Type B pancreatic cell (in vitro differentiated cells): ENCODE data around the gene GRAMD2A. TPM values are rescaled to one million over a fixed set of nuclear protein-coding genes. Genes with fewer than 3 reads are reported as not detected.
A peak's percentile ranks its signal among the peaks of the same experiment; 100 is the strongest.

ENCODE experiments used
- DNase-seq: peaks from one replicate; pipeline ENCODE4 v3.0.0; 2021; ENCODE audit warnings: mixed read lengths; ENCODE audit not compliant: unreplicated experiment; ENCODE audit errors: extremely low spot score
- H3K27ac Mint-ChIP-seq: 2 replicates; pipeline ENCODE4 v1.8.0; 2021; ENCODE audit warnings: mild to moderate bottlenecking, mixed read lengths
- H3K27me3 Mint-ChIP-seq: 2 replicates; pipeline ENCODE4 v1.8.0; 2021; ENCODE audit warnings: mixed read lengths
- H3K36me3 Mint-ChIP-seq: 2 replicates; pipeline ENCODE4 v1.8.0; 2021; ENCODE audit warnings: mixed read lengths
- H3K4me1 Mint-ChIP-seq: one replicate; pipeline ENCODE4 v1.8.0; 2021; ENCODE audit warnings: mixed read lengths; ENCODE audit not compliant: unreplicated experiment
- H3K4me3 Mint-ChIP-seq: 2 replicates; pipeline ENCODE4 v1.8.0; 2021; ENCODE audit warnings: mild to moderate bottlenecking, mixed read lengths
- H3K9me3 Mint-ChIP-seq: 2 replicates; pipeline ENCODE4 v1.8.0; 2021; ENCODE audit warnings: mixed read lengths
- CTCF ChIP-seq: fragments of 200-600 bp; sonication (generic); conservative IDR thresholded peaks from 2 replicates; pipeline ENCODE4 v1.5.0; 2021; ENCODE audit warnings: antibody characterized with exemption, mild to moderate bottlenecking
- long read RNA-seq: library from polyadenylated mRNA; unstranded; transcript quantifications from one replicate; pipeline ENCODE4 v2.0.0, GENCODE V29; 2020
- total RNA-seq: library from RNA; stranded (reverse); gene quantifications from 2 replicates; pipeline ENCODE4 v1.2.1, GENCODE V29; 2021; ENCODE audit warnings: low replicate concordance

GRAMD2A gene
- total RNA-seq = 6.0 and 15.5 TPM in 2 replicates
- long read RNA-seq, transcript GRAMD2A-201 (12 exons, 3,281 nt) = major isoform, 10 of 25 reads
- long read RNA-seq, partial matches to known transcripts = 2 of 25 reads
- long read RNA-seq, other reads (novel, unspliced or antisense) = 13 of 25 reads

- H3K27ac Mint-ChIP-seq = peak within 1 kb of the TSS; percentile 78
- H3K4me1 Mint-ChIP-seq = peaks cover 9% of the 10 kb centered on the region
- H3K9me3 Mint-ChIP-seq = no peaks in the 10 kb centered on the region
- H3K27me3 Mint-ChIP-seq = peaks cover 37% of the 10 kb centered on the region
- peak within 1 kb of the TSS; percentile 87 for H3K4me3 Mint-ChIP-seq
- H3K36me3 Mint-ChIP-seq = peaks cover 4% of the 10 kb centered on the region
- no peak for TF ChIP-seq CTCF
- DNase-seq = no peak
Measured at GRCh38 chr15:72197460-72198355, at the start of gene GRAMD2A. GRAMD2A (minus strand) TSS chr15:72197787.

GRCh38 chr15:72242775-72243370 is 45.3 kb upstream of the GRAMD2A start:
- no peak overlapping the region for H3K4me3 Mint-ChIP-seq
- H3K27ac Mint-ChIP-seq = no peak overlapping the region
- no peaks in the 10 kb centered on the region for H3K4me1 Mint-ChIP-seq
- H3K27me3 Mint-ChIP-seq = no peaks in the 10 kb centered on the region
- no peak for TF ChIP-seq CTCF
- H3K36me3 Mint-ChIP-seq = peaks cover 36% of the 10 kb centered on the region
- no peaks in the 10 kb centered on the region for H3K9me3 Mint-ChIP-seq
- DNase-seq = no peak

- H3K27ac Mint-ChIP-seq = no peak overlapping the region
- no peak for TF ChIP-seq CTCF
- H3K36me3 Mint-ChIP-seq = peaks cover 28% of the 10 kb centered on the region
- H3K4me3 Mint-ChIP-seq = no peak overlapping the region
- H3K4me1 Mint-ChIP-seq = no peaks in the 10 kb centered on the region
- no peaks in the 10 kb centered on the region for H3K9me3 Mint-ChIP-seq
- no peaks in the 10 kb centered on the region for H3K27me3 Mint-ChIP-seq
- no peak for DNase-seq
Measured at GRCh38 chr15:72239652-72240051, 42.1 kb upstream of the GRAMD2A start.

- Mint-ChIP-seq H3K27me3 (no peaks in the 10 kb centered on the region), H3K4me1 (no peaks in the 10 kb centered on the region), H3K36me3 (peaks cover 17% of the 10 kb centered on the region), H3K27ac (no peak overlapping the region), H3K9me3 (no peaks in the 10 kb centered on the region), H3K4me3 (no peak overlapping the region)
- DNase-seq = no peak
- no peak for TF ChIP-seq CTCF
Measured at GRCh38 chr15:72238586-72238985, 41.0 kb upstream of the GRAMD2A start.

GRCh38 chr15:72237853-72238224 is 40.3 kb upstream of the GRAMD2A start:
- Mint-ChIP-seq H3K4me1 (peaks cover 2% of the 10 kb centered on the region), H3K36me3 (peaks cover 14% of the 10 kb centered on the region), H3K27ac (peak overlapping the region; percentile 80), H3K9me3 (no peaks in the 10 kb centered on the region), H3K4me3 (no peak overlapping the region), H3K27me3 (no peaks in the 10 kb centered on the region)
- TF ChIP-seq CTCF = no peak
- no peak for DNase-seq
